ENCODE measurements around the gene ELF2. TPM values are rescaled to one million over a fixed set of nuclear protein-coding genes. Genes with fewer than 3 reads are reported as not detected.

The ELF2 gene
- total RNA-seq, 1 experiment from 2014 or later, result 21.9 TPM

GRCh38 chr4:139025841-139026240, 151.2 kb downstream of the ELF2 start:
- BruUV-seq (replicated peaks), result no TSS peak
- Histone ChIP-seq H3K4me1 (ENCODE audit: control insufficient read depth, insufficient read depth, low read length) (peaks cover 9% of the 10 kb centered on the region), H3K27me3 (ENCODE audit: control insufficient read depth, insufficient read depth, low read length) (no peaks in the 10 kb centered on the region), H3K36me3 (ENCODE audit: control insufficient read depth, insufficient read depth, low read length) (no peaks in the 10 kb centered on the region), H3K4me3 (ENCODE audit: low read depth in 2 of 2, low read length in 2 of 2) (no peak overlapping the region), H3K27ac (ENCODE audit: low read length) (no peak overlapping the region), H3K9me3 (ENCODE audit: control insufficient read depth, insufficient read depth, low read depth, low read length) (no peaks in the 10 kb centered on the region)
- in situ Hi-C loops (cut with HindIII; ENCODE audit: low pct_unique_long_range_greater_than_20kb, low sequenced_read_pairs) (no loop called here), intact Hi-C loops (cut with micrococcal nuclease; ENCODE audit: unreplicated experiment) (no loop called here)
- DNase-seq (ENCODE audit: low read depth, low spot score) (no peak), ATAC-seq (no peak)
- TF ChIP-seq POLR2AphosphoS5 (IDR thresholded peaks at IDR 0.05; ENCODE audit: low read depth, low read length) (no peak), CTCF (IDR thresholded peaks at IDR 0.05) (no peak), SIN3A (IDR thresholded peaks at IDR 0.05; ENCODE audit: borderline replicate concordance, insufficient read depth, low read depth, low read length) (no peak), REST (IDR thresholded peaks at IDR 0.05; ENCODE audit: insufficient read depth in 1 of 2, low read depth in 2 of 2, low read length in 1 of 2) (no peak), TCF7L2 (IDR thresholded peaks at IDR 0.05; ENCODE audit: low read depth, low read length) (no peak)
- POLR2A ChIA-PET, result interaction anchor here (0.7 kb wide), 1 partner anchor 24 kb away, joined by 3 read pairs; no protein-coding TSS in a partner anchor
- CTCF ChIA-PET, result no interaction called here

GRCh38 chr4:139024686-139025085, 152.3 kb downstream of the ELF2 start:
- in situ Hi-C loops (cut with HindIII; ENCODE audit: low pct_unique_long_range_greater_than_20kb, low sequenced_read_pairs) (no loop called here), intact Hi-C loops (cut with micrococcal nuclease; ENCODE audit: unreplicated experiment) (no loop called here)
- H3K36me3 ChIP-seq (ENCODE audit: control insufficient read depth, insufficient read depth, low read length), result no peaks in the 10 kb centered on the region
- ChIA-PET CTCF (no interaction called here), POLR2A (no interaction called here)
- no peak overlapping the region for H3K27ac ChIP-seq (ENCODE audit: low read length)
- no TSS peak for BruUV-seq (replicated peaks)
- peaks cover 13% of the 10 kb centered on the region for H3K4me1 ChIP-seq (ENCODE audit: control insufficient read depth, insufficient read depth, low read length)
- no peak for DNase-seq (ENCODE audit: low read depth, low spot score)
- TF ChIP-seq POLR2AphosphoS5 (IDR thresholded peaks at IDR 0.05; ENCODE audit: low read depth, low read length) (no peak), TCF7L2 (IDR thresholded peaks at IDR 0.05; ENCODE audit: low read depth, low read length) (no peak), SIN3A (IDR thresholded peaks at IDR 0.05; ENCODE audit: borderline replicate concordance, insufficient read depth, low read depth, low read length) (no peak), REST (IDR thresholded peaks at IDR 0.05; ENCODE audit: insufficient read depth in 1 of 2, low read depth in 2 of 2, low read length in 1 of 2) (no peak), CTCF (IDR thresholded peaks at IDR 0.05) (no peak)
- no peaks in the 10 kb centered on the region for H3K9me3 ChIP-seq (ENCODE audit: control insufficient read depth, insufficient read depth, low read depth, low read length)
- no peak overlapping the region for H3K4me3 ChIP-seq (ENCODE audit: low read depth in 2 of 2, low read length in 2 of 2)
- no peak for ATAC-seq
- no peaks in the 10 kb centered on the region for H3K27me3 ChIP-seq (ENCODE audit: control insufficient read depth, insufficient read depth, low read length)

Measured in Panc1 (cell line).